GM06990 (cell line): ENCODE results near the gene MCRS1.

Source experiments
- DNase-seq: peaks from one replicate; pipeline ENCODE4 v3.0.0-alpha.2; 2011; ENCODE audit not compliant: insufficient read length; ENCODE audit errors: extremely low read depth
- H3K27me3 ChIP-seq: replicated peaks from 2 replicates; pipeline ENCODE4 v1.6.0; 2011; ENCODE audit warnings: low read length; ENCODE audit not compliant: control insufficient read depth, insufficient read depth
- H3K36me3 ChIP-seq: 2 replicates; pipeline ENCODE4 v1.5.1; 2011; ENCODE audit warnings: low read length; ENCODE audit not compliant: control insufficient read depth, insufficient read depth
- H3K4me3 ChIP-seq: replicated peaks from 2 replicates; pipeline ENCODE4 v1.5.1; 2011; ENCODE audit warnings: low read depth, mild to moderate bottlenecking, control low read depth, low read length
- CTCF ChIP-seq: IDR thresholded peaks from 2 replicates; pipeline ENCODE4 v1.5.1; 2011; ENCODE audit warnings: low read length, control low read depth, mild to moderate bottlenecking, inconsistent platforms; ENCODE audit not compliant: insufficient read depth, poor library complexity, severe bottlenecking

Gene MCRS1

DNA sequence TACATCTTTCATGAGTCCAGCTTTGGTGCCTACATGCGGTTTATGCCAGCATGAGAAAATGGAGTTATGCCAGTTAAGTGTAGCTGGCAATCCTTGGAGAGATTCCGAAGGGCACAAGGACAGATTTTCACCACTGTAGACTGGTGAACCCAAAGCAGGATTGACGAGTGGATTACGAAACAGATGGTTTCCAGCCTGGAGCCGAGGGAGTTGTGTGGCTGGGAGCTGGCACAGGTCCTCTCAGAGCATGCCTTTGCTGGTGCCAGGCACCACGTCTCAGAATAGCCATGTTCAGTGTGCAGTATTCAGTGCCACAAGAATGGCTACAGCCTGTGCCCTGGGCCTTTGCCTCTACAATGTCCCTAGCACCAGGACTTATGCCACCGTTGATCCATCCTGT is 15.9 kb downstream of the MCRS1 start:
- Histone ChIP-seq H3K27me3 (peaks cover 1% of the 10 kb centered on the region; the same call in 1 of the 2 replicates), H3K4me3 (no peak overlapping the region), H3K36me3 (peaks cover 1% of the 10 kb centered on the region; the same call in 1 of the 2 replicates)
- DNase-seq: no peak
- no peak for TF ChIP-seq CTCF

DNA sequence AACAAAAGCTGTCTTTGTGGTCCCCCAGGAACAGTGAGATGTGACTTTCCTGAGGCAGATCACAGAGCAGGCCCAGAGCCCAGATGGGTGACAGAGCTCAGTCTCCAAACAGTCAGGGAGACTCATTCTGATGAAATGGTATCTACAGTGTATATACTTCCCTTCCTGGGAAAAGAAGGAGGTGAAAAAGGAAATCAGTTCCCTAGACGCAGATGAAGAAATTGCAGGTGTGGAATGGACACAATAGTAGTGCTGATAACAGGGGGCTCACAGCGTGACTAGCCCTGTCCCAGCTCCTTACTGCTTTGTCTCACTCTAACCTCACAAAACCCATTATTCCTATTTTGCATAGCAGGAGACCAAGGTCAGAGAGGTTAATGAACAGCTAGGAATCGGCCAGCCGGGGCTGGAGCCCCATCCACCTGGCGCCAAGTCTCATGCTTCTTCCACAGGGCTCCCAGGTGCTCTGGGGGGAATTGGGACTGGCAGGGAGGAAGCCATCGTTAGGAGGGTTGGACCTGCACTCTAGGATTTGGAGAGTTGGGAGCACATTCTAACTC is 17.2 kb downstream of the MCRS1 start:
- Histone ChIP-seq H3K4me3 (no peak overlapping the region), H3K36me3 (no peaks in the 10 kb centered on the region), H3K27me3 (peaks cover 1% of the 10 kb centered on the region; the same call in 1 of the 2 replicates)
- DNase-seq: no peak
- TF ChIP-seq CTCF: no peak

- peaks cover 1% of the 10 kb centered on the region; the same call in 1 of the 2 replicates for H3K27me3 ChIP-seq
- no peak for DNase-seq
- no peak for TF ChIP-seq CTCF
- no peaks in the 10 kb centered on the region for H3K36me3 ChIP-seq
- no peak overlapping the region for H3K4me3 ChIP-seq
Measured at GRCh38 chr12:49549735-49550692, 17.9 kb downstream of the MCRS1 start.

GRCh38 chr12:49548822-49549648 is 18.9 kb downstream of the MCRS1 start:
- no peak overlapping the region for H3K4me3 ChIP-seq
- DNase-seq: no peak
- peak; percentile 22 for TF ChIP-seq CTCF
- H3K36me3 ChIP-seq: no peaks in the 10 kb centered on the region
- H3K27me3 ChIP-seq: peaks cover 1% of the 10 kb centered on the region; the same call in 1 of the 2 replicates

GRCh38 chr12:49548481-49548821 is 19.5 kb downstream of the MCRS1 start:
- DNase-seq: no peak
- Histone ChIP-seq H3K4me3 (no peak overlapping the region), H3K36me3 (no peaks in the 10 kb centered on the region), H3K27me3 (peaks cover 1% of the 10 kb centered on the region; the same call in 1 of the 2 replicates)
- TF ChIP-seq CTCF: no peak
